Lower leg skin (tissue), 4 donors: ENCODE data around the gene SH3RF2. TPM values are rescaled to one million over a fixed set of nuclear protein-coding genes. Genes with fewer than 3 reads are reported as not detected.

Experiments
- DNase-seq, 2 donors: peaks; one replicate each; pipeline ENCODE4 v3.0.0-alpha.2; 2019; ENCODE audit warnings: low spot score in 2 of 2
- H3K4me3 ChIP-seq: fragments of 200-600 bp; sonication (generic); 2 replicates; pipeline ENCODE4 v1.5.1; 2017; ENCODE audit warnings: mild to moderate bottlenecking, low read depth; ENCODE audit not compliant: poor library complexity, severe bottlenecking
- CTCF ChIP-seq, 3 donors: fragments of 450-650 bp; IDR thresholded peaks; one replicate each; pipeline ENCODE4 v1.5.1; 2016; ENCODE audit warnings: antibody characterized with exemption in 3 of 3, mild to moderate bottlenecking in 3 of 3, moderate library complexity in 2 of 3
- POLR2A ChIP-seq, 2 donors: fragments of 450-650 bp; IDR thresholded peaks; one replicate each; pipeline ENCODE4 v1.6.1; 2016 to 2017; ENCODE audit warnings: antibody characterized with exemption in 2 of 2, mild to moderate bottlenecking in 1 of 2, moderate library complexity in 1 of 2
- WGBS, 2 donors: methylation state at CpG; one replicate each; pipeline ENCODE4 v1.1.5; 2018; 5-methylcytosine and 5-hydroxymethylcytosine counted together
- intact Hi-C: fragments of 100-400 bp; cut with DNase I; formaldehyde crosslinking; loops from one replicate; pipeline ENCODE4 v1.15.0; 2023; ENCODE audit warnings: low total_unique reads
- total RNA-seq, 4 donors: library from RNA; depleted of rRNA; stranded (reverse); fragments of >200 nt; gene quantifications; one replicate each; pipeline ENCODE4 v1.1.0, GENCODE V29; 2016

Gene SH3RF2
- total RNA-seq, 4 donors from 2014 or later, result 109 to 169 (median 121) TPM

GRCh38 chr5:146060221-146060585, 123.8 kb downstream of the SH3RF2 start:
- no peak overlapping the region for H3K4me3 ChIP-seq
- TF ChIP-seq CTCF (IDR thresholded peaks at IDR 0.05) (no peak), POLR2A (IDR thresholded peaks at IDR 0.05) (no peak)
- peak in 1 of 2 donors; percentile 25 for DNase-seq
- intact Hi-C loops, result no loop called here
- 90 to 94% methylated on average over 5 of the region's 5 CpGs for WGBS, 2 donors

- H3K4me3 ChIP-seq, result no peak overlapping the region
- no peak for TF ChIP-seq CTCF (IDR thresholded peaks at IDR 0.05)
- TF ChIP-seq POLR2A (IDR thresholded peaks at IDR 0.05), result no peak
- WGBS, 2 donors, result 96 to 98% methylated on average over 8 of the region's 8 CpGs
- intact Hi-C loops, result no loop called here
- no peak for DNase-seq
These were observed 130.6 kb downstream of the SH3RF2 start for GRCh38 chr5:146066968-146067367.

GRCh38 chr5:146068206-146068605, 131.8 kb downstream of the SH3RF2 start:
- no peak for DNase-seq
- intact Hi-C loops, result no loop called here
- no peak overlapping the region for H3K4me3 ChIP-seq
- TF ChIP-seq POLR2A (IDR thresholded peaks at IDR 0.05) (no peak), CTCF (IDR thresholded peaks at IDR 0.05) (no peak)
- 72 to 80% methylated on average over 9 of the region's 9 CpGs for WGBS, 2 donors

GRCh38 chr5:146068977-146069779, 132.8 kb downstream of the SH3RF2 start:
- DNase-seq, result no peak
- intact Hi-C loops, result no loop called here
- no peak for TF ChIP-seq POLR2A (IDR thresholded peaks at IDR 0.05)
- TF ChIP-seq CTCF (IDR thresholded peaks at IDR 0.05), result no peak
- H3K4me3 ChIP-seq, result no peak overlapping the region
- 91 to 92% methylated on average over 6 of the region's 6 CpGs for WGBS, 2 donors

GRCh38 chr5:146069780-146070099, 133.4 kb downstream of the SH3RF2 start:
- no peak overlapping the region for H3K4me3 ChIP-seq
- WGBS, 2 donors, result 100% methylated on average over 2 of the region's 2 CpGs
- DNase-seq, result no peak
- no peak for TF ChIP-seq POLR2A (IDR thresholded peaks at IDR 0.05)
- TF ChIP-seq CTCF (IDR thresholded peaks at IDR 0.05), result no peak
- intact Hi-C loops, result no loop called here

GRCh38 chr5:146070746-146071145, 134.4 kb downstream of the SH3RF2 start:
- H3K4me3 ChIP-seq, result no peak overlapping the region
- WGBS, 2 donors, result 76 to 83% methylated on average over 3 of the region's 3 CpGs
- TF ChIP-seq CTCF (IDR thresholded peaks at IDR 0.05) (no peak), POLR2A (IDR thresholded peaks at IDR 0.05) (no peak)
- intact Hi-C loops, result no loop called here
- DNase-seq, result no peak
